ENCODE data around the gene TMEM183A. TPM values are rescaled to one million over a fixed set of nuclear protein-coding genes. Genes with fewer than 3 reads are reported as not detected.

The TMEM183A gene
- total and polyA plus RNA-seq, 9 donors: 42.0 to 72.4 (median 46.6) TPM

GRCh38 chr1:202972046-202972445 lies 35.1 kb upstream of the TMEM183A start:
- Histone ChIP-seq H3K27me3 (no peaks in the 10 kb centered on the region), H3K4me3 (no peak overlapping the region), H3K36me3 (no peaks in the 10 kb centered on the region), H3K9me3 (no peaks in the 10 kb centered on the region), H3K4me1 (ENCODE audit: insufficient read depth) (no peaks in the 10 kb centered on the region), H3K27ac (no peak overlapping the region)
- no peak for DNase-seq
- intact Hi-C loops (cut with DNase I): no loop called here
- WGBS, 3 donors: 66 to 67% (median 66%) methylated on average over 4 of the region's 4 CpGs
- TF ChIP-seq EP300 (IDR thresholded peaks at IDR 0.05): no peak
- no peak for TF ChIP-seq CTCF (IDR thresholded peaks at IDR 0.05)
- no peak for TF ChIP-seq POLR2A (IDR thresholded peaks at IDR 0.05)

GRCh38 chr1:202974856-202975255 lies 32.3 kb upstream of the TMEM183A start:
- H3K4me3 ChIP-seq: no peak overlapping the region
- no peak for TF ChIP-seq POLR2A (IDR thresholded peaks at IDR 0.05)
- no peak for TF ChIP-seq CTCF (IDR thresholded peaks at IDR 0.05)
- no peak for TF ChIP-seq EP300 (IDR thresholded peaks at IDR 0.05)
- H3K9me3 ChIP-seq: no peaks in the 10 kb centered on the region
- no peaks in the 10 kb centered on the region for H3K36me3 ChIP-seq
- intact Hi-C loops (cut with DNase I): no loop called here
- no peaks in the 10 kb centered on the region for H3K4me1 ChIP-seq (ENCODE audit: insufficient read depth)
- H3K27me3 ChIP-seq: no peaks in the 10 kb centered on the region
- DNase-seq: no peak
- H3K27ac ChIP-seq: no peak overlapping the region
- 76 to 85% (median 81%) methylated on average over 3 of the region's 3 CpGs for WGBS, 3 donors

GRCh38 chr1:202976633-202977032 lies 30.5 kb upstream of the TMEM183A start:
- H3K27me3 ChIP-seq: no peaks in the 10 kb centered on the region
- H3K4me1 ChIP-seq (ENCODE audit: insufficient read depth): no peaks in the 10 kb centered on the region
- intact Hi-C loops (cut with DNase I): no loop called here
- H3K36me3 ChIP-seq: no peaks in the 10 kb centered on the region
- TF ChIP-seq CTCF (IDR thresholded peaks at IDR 0.05) (no peak), POLR2A (IDR thresholded peaks at IDR 0.05) (no peak), EP300 (IDR thresholded peaks at IDR 0.05) (no peak)
- WGBS, 3 donors: 49 to 55% (median 55%) methylated on average over 3 of the region's 3 CpGs
- no peak for DNase-seq
- no peak overlapping the region for H3K4me3 ChIP-seq
- H3K9me3 ChIP-seq: no peaks in the 10 kb centered on the region
- no peak overlapping the region for H3K27ac ChIP-seq

- no peak overlapping the region for H3K4me3 ChIP-seq
- WGBS, 3 donors: 68 to 73% (median 71%) methylated on average over 2 of the region's 2 CpGs
Measured at GRCh38 chr1:202979459-202979858, 27.7 kb upstream of the TMEM183A start.

More at GRCh38 chr1:202979459-202979858, 27.7 kb upstream of the TMEM183A start:
- Histone ChIP-seq H3K27ac (no peak overlapping the region), H3K27me3 (no peaks in the 10 kb centered on the region), H3K9me3 (no peaks in the 10 kb centered on the region), H3K36me3 (no peaks in the 10 kb centered on the region), H3K4me1 (ENCODE audit: insufficient read depth) (no peaks in the 10 kb centered on the region)
- no peak for DNase-seq
- intact Hi-C loops (cut with DNase I): no loop called here
- TF ChIP-seq EP300 (IDR thresholded peaks at IDR 0.05) (no peak), CTCF (IDR thresholded peaks at IDR 0.05) (no peak), POLR2A (IDR thresholded peaks at IDR 0.05) (no peak)

Data from ovary (tissue), 9 donors.